Suppressor macrophage (primary cell): ENCODE data around the gene LIMCH1.
"Not testable (repeated sequence)": the region's sequence is repeated elsewhere in the genome, so short reads cannot be mapped to it uniquely, and the experiment has no call there.

Experiments used
- DNase-seq, 4 experiments: peaks; one replicate each; pipeline ENCODE4 v3.0.0-alpha.2; 2020 to 2022
- total RNA-seq, 17 experiments: gene quantifications; one replicate each; lab custom pipeline; 2026; ENCODE audit warnings: mixed read lengths in 6 of 17, inconsistent platforms in 3 of 17; lab: John Stamatoyannopoulos, UW

Gene LIMCH1, protein sequence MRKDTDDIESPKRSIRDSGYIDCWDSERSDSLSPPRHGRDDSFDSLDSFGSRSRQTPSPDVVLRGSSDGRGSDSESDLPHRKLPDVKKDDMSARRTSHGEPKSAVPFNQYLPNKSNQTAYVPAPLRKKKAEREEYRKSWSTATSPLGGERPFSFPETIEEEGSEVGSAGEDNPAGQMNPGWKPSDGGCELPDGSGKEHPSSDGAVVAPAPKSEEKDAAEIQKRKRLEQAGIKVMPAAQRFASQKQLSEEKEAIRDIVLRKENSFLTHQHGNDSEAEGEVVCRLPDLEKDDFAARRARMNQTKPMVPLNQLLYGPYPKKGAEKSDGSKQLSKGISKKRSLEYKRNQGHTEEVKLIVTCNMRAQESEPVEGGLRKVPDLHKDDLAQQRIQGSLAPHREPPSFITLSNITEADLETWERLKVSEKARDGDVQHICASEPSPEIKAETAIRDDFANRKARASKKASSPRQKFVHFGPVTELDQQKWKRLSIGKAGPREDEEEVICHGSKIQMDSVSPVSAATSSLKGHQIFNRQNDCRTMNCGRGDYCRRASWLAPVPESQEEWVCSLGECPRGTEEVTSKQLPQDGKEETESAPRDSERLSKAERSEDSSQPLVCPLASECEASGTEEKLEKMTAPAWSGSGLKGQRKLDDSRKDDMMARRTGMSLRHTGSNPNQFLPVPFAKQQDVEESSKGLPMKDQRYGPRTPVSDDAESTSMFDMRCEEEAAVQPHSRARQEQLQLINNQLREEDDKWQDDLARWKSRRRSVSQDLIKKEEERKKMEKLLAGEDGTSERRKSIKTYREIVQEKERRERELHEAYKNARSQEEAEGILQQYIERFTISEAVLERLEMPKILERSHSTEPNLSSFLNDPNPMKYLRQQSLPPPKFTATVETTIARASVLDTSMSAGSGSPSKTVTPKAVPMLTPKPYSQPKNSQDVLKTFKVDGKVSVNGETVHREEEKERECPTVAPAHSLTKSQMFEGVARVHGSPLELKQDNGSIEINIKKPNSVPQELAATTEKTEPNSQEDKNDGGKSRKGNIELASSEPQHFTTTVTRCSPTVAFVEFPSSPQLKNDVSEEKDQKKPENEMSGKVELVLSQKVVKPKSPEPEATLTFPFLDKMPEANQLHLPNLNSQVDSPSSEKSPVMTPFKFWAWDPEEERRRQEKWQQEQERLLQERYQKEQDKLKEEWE (N-terminal part only)
- 1.3 to 10.8 (median 3.0) reads per million in 17 experiments for total RNA-seq

- peak; percentile 49 to 64 (median 62) for DNase-seq
These were observed at the start of gene LIMCH1 for GRCh38 chr4:41538017-41538733. TSS of gene LIMCH1 (plus strand) at chr4:41538157. CDS start at chr4:41605996, 67,839 bp downstream.

GRCh38 chr4:41491081-41491576 lies 46.8 kb upstream of the LIMCH1 start:
- not testable (repeated sequence) for DNase-seq

GRCh38 chr4:41496977-41497376 lies 41.0 kb upstream of the LIMCH1 start:
- no peak for DNase-seq

DNA sequence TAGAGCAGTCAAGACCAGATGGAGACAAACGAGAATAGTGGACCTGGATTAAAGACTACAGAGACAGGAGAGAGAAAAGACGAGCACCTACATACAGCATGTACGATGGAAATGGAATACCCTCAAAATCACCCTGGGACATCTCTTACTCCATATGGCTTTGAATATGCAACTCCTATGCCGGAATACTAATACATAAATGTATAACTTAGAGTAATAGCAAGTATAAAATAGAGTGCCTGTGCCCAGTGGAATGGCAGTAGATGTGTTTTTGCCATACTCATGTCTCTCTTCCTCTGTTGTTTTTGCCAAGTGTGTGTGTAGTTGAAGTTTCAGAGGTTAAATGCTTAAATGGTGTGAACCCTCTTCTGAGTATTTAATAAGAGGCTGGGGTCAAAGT lies 39.8 kb upstream of the LIMCH1 start:
- no peak for DNase-seq

DNA sequence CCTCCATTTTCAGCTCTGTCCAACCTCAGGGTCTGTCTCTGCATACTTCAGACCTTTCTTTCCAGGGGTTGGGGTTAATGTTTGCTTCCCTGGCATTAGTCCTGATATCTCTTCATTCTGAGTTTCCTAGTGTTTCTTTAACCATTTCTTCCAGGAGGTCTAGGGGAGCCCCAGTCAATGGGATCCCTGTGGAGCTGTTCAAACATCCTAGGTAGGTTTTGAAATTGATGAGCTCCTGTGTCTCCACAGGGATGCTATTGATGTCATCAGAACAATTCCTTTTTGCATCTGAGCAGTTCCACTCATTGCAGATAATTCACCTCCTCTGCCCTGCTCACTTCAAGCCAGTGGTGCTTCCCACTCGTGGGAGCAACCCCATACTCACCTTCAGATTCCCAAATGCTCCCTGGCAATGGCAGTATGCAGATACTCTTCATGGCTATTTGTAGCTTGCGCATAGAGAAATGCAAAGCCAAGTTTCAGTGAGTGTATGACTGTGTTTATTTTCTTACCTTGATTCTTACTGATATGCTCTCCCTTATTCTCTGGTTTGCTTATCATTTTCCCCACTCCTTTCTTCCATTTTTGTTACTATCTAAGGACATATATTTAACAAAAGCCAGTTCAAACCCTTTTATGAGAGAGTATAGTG lies 33.7 kb upstream of the LIMCH1 start:
- no peak for DNase-seq

DNA sequence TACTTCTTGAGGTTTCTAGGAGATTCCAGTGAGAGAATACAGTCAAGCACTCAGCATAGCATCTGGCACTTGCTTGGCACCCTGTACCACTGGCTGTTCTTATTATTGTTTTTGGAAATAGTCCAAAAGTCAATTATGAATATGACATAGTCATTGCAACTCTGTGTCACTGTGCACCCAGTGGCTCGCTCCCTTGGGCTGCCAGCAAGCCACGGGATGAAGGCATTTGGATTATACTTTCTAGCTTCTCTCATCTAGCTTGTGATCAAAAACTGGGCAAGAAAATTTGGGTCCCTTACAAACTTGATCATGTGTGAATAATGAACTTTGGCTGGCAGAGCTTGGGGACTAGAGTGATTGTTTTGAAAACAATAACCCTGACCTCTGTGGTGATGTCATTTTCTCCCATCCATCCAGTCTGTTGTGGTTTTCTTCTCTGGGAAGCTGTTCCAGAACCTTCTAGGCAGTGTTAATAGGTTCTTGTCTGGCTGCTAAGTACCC lies 32.7 kb upstream of the LIMCH1 start:
- no peak for DNase-seq

DNA sequence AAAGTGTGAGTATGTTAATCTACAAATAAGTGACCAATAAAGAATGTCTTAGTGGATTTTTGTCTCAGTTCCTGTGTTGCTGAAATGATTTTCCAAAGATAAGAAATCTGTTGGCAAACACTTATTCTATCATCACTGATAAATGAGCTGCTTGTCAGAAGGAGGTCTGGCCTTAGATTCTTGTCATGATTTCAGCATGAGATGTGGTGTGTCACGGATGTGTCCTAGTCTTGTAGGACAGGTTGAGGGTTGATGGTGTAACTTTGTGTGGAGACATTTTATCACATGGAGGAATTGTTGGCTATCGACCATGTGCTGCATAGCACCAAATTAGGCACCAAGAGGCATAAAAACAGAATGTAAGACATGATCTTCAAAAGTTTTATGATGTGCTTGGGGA lies 31.8 kb upstream of the LIMCH1 start:
- no peak for DNase-seq

- peak in 1 of 4 experiments; percentile 35 for DNase-seq
These were observed 30.5 kb upstream of the LIMCH1 start for GRCh38 chr4:41507291-41507947.

- DNase-seq, result no peak
These were observed 28.5 kb upstream of the LIMCH1 start for GRCh38 chr4:41509451-41509866.

DNA sequence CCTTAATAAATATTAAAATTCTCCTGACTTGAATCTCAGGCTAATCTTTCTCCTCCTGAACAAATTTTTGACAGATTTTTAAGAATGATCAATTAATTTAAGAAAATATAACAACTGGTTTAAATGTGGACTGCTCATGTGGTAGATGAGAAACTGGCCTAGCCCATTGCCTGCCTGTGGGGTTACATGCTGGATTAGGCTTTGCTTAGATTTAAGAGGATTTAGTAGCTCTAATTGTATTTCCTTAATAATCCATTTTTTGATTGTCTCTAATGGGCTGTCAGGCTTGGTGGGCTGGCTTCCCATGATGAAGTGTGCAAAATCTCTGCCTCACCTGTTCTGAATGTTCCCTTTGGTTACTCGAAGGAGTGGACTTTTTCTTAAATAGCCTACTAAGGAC lies 27.8 kb upstream of the LIMCH1 start:
- no peak for DNase-seq

DNA sequence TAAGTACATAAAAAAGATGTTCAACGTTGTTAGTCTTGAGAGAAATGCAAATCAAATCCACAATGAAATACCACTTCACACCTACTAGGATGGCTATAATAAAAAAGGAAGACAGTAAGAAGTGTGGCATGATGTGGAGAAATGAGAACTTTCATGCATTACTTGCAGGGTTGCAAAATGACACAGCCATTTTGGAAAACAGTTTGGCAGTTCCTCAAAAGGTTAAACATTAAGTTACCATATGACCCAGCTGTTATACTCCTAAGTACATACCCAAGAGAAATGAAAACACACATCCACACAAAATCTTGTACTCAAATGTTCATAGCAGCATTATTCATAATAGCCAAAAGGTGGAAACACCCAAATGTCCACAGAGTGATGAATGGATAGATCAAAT lies 25.8 kb upstream of the LIMCH1 start:
- peak; percentile 51 to 81 (median 67) for DNase-seq

DNA sequence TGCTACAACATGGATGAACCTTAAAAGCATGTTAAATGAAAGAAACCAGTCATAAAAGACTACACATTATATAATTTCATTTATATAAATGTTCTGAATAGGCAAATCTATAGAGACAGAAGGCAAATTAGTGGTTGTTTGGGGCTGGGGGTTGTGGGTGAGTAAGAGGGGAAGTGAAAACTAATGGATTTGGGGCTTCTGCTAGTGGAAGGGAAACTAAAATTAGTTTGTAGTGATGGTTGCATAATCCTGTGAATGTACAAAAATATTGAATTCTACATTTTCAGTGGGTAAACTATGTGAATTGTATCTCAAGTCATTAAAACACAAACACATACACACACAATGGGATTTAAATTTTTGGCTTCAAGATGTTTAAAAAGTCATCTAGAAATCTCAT lies 25.4 kb upstream of the LIMCH1 start:
- peak; percentile 26 to 74 (median 47) for DNase-seq

DNA sequence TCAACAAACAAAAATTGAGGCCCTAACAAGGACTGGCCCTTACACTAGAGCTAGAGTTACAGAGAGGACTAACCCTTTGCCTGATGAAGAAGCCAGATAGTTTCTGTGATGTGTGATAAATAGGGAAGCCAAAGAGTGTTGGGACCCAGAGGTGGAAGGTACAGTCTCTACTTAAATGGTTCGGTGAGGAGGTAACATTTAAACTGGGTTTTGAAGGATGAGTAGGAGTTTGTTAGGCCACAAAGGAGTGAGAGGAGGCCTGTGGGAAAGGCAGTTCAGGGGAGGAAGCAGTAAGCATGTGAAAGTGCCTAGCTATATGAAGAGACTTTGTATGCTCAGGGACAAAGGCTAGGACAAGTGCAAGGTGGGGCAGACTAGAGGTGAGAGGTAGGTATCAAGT lies 23.8 kb upstream of the LIMCH1 start:
- no peak for DNase-seq

- DNase-seq, result peak; percentile 61 to 80 (median 68)
These were observed 23.0 kb upstream of the LIMCH1 start for GRCh38 chr4:41514766-41515481.

- DNase-seq, result no peak
These were observed 20.8 kb upstream of the LIMCH1 start for GRCh38 chr4:41517121-41517520.

GRCh38 chr4:41517747-41518146 lies 20.2 kb upstream of the LIMCH1 start:
- DNase-seq, result no peak

GRCh38 chr4:41524425-41524824 lies 13.5 kb upstream of the LIMCH1 start:
- DNase-seq, result no peak

DNA sequence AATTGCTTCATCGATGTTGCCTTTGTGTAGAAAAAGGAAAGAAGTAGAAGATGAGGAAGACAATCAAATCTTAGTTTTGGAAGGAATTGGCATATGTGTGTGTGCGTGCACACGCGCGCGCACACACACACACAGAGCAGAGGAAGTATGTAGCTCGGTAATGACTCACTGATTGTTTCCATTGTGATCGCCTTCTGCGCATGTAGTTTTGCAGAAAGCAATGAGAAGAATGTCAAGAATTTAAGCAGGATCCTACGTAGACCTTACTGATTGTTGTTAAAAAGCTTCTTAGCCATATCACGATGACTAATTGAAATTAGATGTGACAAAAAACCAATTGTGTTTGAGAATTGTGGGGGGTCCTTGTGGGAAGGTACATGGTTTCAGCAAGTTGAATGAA lies 12.8 kb upstream of the LIMCH1 start:
- no peak for DNase-seq

DNA sequence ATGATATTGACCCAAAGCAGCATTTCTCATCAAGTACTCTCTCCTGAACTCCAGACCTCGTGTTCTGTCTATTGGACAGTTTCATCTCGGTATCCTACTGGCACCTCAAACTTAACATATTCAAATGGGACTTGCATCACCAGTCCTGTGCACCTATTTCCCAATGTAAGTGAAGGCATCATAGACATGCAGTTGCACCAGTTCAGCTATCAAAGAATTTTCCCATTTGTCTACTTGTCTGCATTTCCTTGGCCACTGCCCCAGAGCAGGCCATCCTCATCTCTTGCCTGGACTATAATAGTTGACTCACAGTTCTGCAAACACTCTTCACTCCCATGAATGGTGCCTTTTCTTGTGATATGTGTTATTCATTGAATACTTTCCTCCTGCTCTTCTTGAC lies 11.3 kb upstream of the LIMCH1 start:
- DNase-seq, result no peak
